Caki2 (cell line): ENCODE measurements around the gene MRPL21. TPM values are rescaled to one million over a fixed set of nuclear protein-coding genes. Genes with fewer than 3 reads are reported as not detected.

Experiments used
- DNase-seq: peaks from one replicate; pipeline ENCODE4 v3.0.0-alpha.2; 2015; ENCODE audit warnings: low read depth
- in situ Hi-C: cut with HindIII; loops from 2 replicates; pipeline ENCODE4 v1.10.0; 2016; ENCODE audit warnings: low sequenced_read_pairs, low pct_unique_long_range_greater_than_20kb, mixed read lengths
- total RNA-seq: library from RNA; depleted of rRNA; stranded (reverse); fragments of >200 nt; shearing (Covaris generic); gene quantifications from 2 replicates; pipeline ENCODE4 v1.2.3, GENCODE V29; 2014; ENCODE audit warnings: low replicate concordance

MRPL21 gene
- total RNA-seq, 1 experiment from 2014 or later = 83.5 TPM

- no peak for DNase-seq
- in situ Hi-C loops = no loop called here
Observed at GRCh38 chr11:68936358-68936636, 32.7 kb upstream of the MRPL21 start.

- no peak for DNase-seq
- in situ Hi-C loops = no loop called here
Observed at GRCh38 chr11:68935516-68936357, 32.1 kb upstream of the MRPL21 start.

- DNase-seq = no peak
- in situ Hi-C loops = no loop called here
Observed at GRCh38 chr11:68935066-68935465, 31.4 kb upstream of the MRPL21 start.

DNA sequence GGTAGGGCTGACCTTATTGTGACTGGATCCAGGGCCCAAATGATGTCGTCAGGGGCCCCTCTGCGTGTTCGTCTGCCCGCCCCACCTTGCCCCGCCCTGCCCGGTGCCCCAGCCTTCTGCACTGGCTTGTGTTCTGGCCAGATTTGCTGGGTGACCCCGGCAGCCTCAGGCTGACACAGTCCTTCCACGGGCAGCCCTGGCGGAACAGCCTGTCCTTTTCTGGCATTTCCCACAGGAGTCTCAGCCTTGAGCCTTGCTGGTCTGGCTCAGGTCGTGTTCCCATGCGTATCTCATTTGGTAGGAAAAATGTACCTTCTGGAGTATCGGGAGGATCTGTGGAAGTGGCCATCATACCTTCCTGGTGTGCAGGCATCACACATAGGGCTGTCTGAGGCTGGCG is 31.0 kb upstream of the MRPL21 start:
- in situ Hi-C loops = no loop called here
- no peak for DNase-seq

DNA sequence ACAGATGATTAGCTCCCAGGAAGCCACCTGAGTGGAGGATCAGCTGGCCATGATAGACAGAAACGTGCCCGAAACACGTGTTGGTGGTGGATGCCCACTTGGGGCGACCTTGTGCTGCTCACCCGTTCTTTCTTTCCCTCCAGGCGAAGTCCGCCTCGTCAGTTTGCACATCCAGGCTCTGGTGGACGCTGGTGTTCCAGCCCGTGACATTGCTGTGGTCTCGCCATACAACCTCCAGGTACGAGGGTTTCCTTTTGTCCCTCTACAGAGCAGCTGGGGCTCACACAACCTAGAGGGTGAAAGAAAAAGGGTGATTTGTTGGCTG is 30.7 kb upstream of the MRPL21 start:
- in situ Hi-C loops = no loop called here
- no peak for DNase-seq

DNA sequence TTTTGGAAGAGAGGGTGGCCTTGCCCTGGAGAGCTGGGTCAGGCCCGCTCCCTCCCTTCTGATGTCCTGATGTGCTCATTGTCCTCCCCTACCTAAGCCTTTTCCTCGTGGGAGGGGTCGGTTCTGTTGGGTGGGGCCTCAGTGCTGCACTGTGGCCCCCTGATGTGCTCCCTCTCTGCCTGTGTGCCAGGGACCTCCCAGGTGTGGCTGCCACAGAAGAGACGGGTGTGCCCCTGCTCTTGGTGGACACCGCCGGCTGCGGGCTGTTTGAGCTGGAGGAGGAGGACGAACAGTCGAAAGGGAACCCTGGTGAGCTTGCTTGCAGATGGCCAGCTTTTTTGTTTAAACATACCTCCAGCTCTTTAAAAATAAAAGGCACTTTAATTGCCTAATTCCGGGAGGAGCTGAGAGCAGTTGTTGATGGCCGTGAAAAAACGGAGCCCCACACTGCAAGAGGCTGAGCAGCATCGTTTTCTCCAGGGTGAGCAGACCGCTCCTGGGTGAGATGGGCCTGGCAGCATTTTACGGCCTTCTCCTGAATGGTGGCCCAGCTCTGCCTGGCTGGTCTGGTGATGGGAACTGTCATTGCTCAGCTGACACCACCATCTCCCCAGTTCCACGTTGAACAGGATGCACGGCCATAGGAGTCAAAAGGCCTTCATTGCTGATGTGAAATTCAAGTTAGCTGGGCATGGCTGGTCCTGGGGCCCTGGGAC is 30.1 kb upstream of the MRPL21 start:
- DNase-seq = no peak
- in situ Hi-C loops = no loop called here

DNA sequence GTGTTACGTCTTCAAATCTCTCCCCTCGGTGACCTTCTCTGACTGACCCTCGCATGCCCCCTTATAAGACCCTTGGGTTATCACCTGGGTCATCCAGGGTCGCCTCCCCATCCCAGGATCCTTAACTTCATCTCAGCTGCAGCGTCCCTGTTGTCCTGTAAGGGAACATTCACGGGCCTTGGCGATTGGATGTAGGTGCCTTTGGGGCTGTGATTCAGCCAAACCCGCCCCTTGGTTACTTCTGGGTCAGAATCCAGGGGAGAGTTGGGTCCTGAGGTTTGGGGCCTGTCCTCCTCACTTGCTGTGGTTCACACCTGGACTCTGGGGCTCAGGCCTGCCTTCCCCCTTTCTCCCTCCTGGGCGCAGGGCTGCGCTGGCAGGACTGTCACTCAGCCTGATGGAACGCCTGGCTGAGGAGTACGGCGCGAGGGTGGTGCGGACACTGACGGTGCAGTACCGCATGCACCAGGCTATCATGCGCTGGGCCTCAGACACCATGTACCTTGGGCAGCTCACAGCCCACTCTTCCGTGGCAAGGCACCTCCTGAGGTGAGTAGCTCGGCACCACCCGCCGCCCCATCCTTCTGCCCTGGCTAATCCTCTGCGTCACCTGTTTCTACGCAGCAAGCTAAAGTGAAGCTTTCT is 29.4 kb upstream of the MRPL21 start:
- in situ Hi-C loops = no loop called here
- no peak for DNase-seq

GRCh38 chr11:68932358-68932757 is 28.7 kb upstream of the MRPL21 start:
- in situ Hi-C loops = no loop called here
- DNase-seq = no peak

GRCh38 chr11:68931911-68932310 is 28.3 kb upstream of the MRPL21 start:
- in situ Hi-C loops = no loop called here
- DNase-seq = no peak

DNA sequence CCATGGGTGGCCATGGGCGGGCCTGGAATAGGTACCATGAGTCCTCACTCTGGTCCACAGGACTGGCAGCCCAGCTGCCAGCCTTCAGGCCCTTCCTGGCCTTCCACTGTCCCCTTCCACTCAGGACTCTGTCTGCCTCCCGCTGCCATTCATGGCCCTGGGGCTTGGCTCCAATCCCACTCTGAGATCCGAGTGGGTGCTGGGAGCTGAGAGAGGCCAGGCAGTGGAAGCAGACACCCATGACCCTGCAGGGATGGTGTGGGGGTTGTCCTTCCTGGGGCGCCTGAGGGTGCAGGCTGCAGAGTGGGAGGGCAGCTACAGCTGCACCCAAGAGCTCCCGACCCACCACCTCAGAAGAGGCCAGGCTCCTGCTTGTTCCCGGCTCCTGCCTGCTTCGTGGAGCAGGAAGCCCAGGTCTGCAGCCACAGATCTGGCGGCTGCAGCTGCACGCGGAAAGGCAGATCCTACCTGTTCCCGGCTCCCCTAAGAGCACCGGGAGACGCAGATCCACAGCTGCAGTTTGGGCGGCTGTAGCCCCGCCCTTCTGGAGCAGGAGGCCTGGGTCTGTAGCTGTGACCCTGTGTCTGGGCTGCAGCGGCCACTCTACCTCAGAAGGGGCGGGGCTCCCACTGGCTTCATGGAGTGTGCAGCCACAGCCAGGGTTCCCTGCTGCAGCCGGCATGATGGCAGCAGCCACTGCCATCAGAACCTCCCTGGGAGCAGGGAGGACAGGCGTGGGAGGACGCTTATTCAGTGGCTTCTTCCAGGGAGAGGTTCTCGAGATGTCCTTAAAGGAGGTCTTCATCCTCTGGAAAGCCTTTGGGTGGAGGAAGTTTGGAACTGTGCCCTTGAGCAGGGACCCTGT is 27.6 kb upstream of the MRPL21 start:
- no peak for DNase-seq
- in situ Hi-C loops = no loop called here

DNA sequence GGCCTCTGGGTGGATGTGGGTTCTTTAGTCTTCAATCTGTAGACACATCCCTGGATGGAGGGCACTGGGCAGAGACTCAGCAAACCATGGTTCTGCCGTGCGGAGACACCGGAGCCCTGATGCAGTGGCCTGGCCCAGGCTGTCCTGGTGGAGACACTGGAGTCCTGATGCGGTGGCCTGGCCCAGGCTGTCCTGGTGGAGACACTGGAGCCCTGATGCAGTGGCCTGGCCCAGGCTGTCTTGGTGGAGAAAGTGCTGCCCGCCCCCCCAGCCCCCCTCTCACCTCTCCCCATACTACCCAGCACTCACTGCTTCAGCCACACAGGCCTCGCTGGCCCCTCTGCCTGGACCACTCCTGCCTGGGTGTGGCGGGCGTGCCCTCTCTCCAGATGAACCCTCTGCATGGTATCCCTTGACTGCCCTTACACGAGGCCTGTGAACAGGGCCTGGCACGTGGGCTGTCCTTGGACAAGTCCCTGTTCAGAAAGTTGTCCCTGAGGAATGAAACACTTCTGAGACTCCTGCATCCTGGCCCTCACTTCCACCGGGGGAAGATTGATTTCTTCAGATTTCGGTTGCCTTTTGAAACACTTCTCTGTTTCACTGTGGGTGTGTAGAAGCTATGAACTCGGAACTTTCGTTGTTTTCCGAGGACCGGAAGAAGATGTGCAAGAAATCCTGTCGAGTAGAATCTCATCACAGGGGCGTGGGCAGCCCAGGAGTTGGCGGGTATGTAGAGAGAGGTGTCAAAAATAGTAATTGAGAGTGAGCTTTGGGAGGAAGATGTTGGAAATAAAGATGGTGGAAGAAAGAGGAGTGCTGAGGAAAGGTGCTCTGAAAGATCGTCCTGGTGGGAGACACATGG is 26.3 kb upstream of the MRPL21 start:
- DNase-seq = no peak
- in situ Hi-C loops = no loop called here

DNA sequence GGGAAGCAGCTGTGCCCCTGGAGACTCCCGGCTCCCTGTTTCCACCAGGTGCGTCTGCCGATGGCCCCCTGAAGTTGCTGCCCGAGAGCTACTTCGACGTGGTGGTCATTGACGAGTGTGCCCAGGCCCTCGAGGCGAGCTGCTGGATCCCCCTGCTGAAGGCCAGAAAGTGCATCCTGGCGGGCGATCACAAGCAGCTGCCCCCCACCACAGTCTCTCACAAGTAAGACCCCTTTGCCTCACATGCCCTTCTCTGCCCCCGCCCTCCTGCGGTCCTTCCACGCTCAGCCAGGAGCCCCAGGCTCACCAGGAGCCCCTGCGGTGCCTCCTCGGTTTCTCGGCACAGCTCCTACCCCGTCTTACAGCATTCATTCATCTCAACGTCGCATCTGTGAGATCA is 25.5 kb upstream of the MRPL21 start:
- in situ Hi-C loops = no loop called here
- no peak for DNase-seq

DNA sequence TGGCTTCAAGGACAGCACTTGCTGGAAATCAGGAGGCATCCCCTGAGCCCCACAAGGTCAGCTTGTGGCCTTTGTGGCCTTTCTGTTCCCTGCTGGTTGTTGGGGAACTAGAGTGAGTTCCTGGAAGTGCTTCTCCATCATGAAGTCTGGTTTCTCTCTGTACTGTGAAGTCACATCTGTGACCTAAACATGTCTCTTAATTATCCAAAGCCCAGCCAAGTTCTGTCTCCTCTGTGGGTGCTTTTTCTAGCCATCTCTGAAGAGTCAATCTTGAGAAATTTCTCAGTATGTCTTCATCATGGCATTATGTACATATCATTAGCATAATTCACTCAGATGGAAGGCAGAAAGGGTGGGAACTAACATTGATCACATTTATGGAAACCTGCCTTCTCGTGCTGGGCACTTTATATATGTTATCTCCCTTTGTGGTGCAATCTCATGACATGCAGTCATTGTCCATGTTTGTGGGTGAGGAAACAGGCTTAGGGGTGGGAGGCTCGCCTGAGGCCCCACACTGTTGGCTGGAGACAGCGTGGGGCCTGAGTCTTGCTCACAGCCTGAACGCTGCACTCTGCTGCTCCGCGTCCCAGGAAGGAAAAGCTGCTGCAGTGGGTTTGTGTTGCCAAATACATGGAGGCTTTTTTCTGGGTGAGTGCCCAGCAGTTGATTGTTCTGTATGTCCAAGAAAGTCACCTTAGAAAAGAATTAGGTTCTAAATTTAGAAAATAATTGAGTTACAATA is 24.7 kb upstream of the MRPL21 start:
- DNase-seq = no peak
- in situ Hi-C loops = no loop called here

DNA sequence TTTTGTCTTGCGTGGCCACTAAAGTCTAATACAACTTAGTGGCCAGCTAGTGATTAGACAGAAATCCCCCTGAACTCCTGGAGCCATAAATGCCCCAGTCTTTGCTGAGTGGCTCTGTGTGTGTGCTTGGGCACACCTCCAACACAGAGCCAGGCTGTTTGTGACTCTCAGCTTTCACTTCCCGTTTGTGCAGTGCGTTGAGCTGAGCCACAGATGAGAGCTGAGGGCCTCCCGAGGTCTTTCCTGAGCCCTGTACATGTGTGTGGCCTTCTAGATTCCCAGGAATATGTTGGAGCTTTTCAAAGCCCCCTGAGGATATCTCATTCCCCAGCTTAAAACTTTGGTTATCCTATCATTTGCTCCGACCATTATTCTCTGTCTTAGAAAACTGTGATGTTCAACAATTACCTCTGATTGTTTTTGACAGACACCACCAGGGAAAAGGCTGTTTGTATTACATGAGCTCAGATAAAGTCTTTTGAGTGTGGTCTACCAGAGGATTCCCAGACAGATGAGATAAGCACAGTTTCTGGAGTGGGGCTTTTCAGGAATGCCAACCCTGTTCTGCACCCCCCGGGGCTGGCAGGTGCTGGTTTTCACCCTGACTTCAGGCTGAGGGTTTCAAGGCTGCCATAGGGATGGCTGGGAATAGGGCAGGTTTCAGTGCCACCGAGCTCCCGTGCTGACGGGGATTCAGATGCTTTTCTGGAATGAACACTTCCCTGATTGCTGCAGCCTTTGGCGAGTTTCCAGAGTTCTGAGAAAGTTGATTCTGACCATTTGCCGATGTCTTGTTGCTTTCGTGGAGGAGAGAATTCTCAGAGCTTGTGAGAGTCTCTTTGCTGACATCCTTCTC is 23.9 kb upstream of the MRPL21 start:
- in situ Hi-C loops = no loop called here
- no peak for DNase-seq

DNA sequence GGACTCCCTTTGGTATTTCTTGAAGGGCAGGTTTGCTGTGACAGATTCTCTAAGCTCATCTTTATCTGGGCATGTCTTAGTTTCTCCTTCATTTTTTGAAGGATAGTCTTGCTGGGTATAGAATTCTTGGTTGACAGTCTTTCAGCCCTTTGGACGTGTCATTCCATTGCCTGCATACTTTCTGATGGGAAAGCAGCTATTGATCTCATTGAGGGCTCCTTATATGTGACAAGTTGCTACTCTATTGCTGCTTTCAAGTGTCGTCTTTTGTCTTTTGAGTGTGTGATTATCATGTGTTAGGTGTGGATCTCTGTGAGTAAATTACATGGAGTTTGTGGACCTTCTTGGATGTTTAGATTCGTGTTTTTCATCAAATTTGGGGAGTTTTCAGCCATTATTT is 22.0 kb upstream of the MRPL21 start:
- peak; percentile 4 for DNase-seq
- in situ Hi-C loops = no loop called here

GRCh38 chr11:68924073-68924925 is 20.7 kb upstream of the MRPL21 start:
- in situ Hi-C loops = no loop called here

More at GRCh38 chr11:68924073-68924925, 20.7 kb upstream of the MRPL21 start:
- DNase-seq = no peak
